Regular cardiac myocyte (primary cell): ENCODE results near the gene LIMD2. TPM values are rescaled to one million over a fixed set of nuclear protein-coding genes. Genes with fewer than 3 reads are reported as not detected.

ENCODE experiments used
- total RNA-seq: library from RNA; depleted of rRNA; stranded (reverse); fragments of >200 nt; gene quantifications from 2 replicates; pipeline ENCODE4 v1.2.3, GENCODE V29; 2014

Gene LIMD2
- total RNA-seq: 6.1 and 6.2 TPM in 2 replicates

GRCh38 chr17:63699638-63700527 lies at the start of gene LIMD2:
TSS of gene LIMD2 (minus strand) at chr17:63700125. CDS start at chr17:63699298, 827 bp downstream.

GRCh38 chr17:63741408-63742173 lies 41.7 kb upstream of the LIMD2 start, which contains the start of gene STRADA:
TSS of gene STRADA (minus strand) at chr17:63741799. CDS start at chr17:63728369, 13,430 bp downstream.

Other genes with a start within 250 kb of the LIMD2 start
- gene ACE, start 223.1 kb downstream of the LIMD2 start, total RNA-seq: 1.2 and 2.5 TPM in 2 replicates
- gene KCNH6, start 176.8 kb downstream of the LIMD2 start, total RNA-seq: not detected in 2 replicates
- gene DCAF7, start 149.6 kb downstream of the LIMD2 start, total RNA-seq: 10.7 and 16.3 TPM in 2 replicates
- gene TACO1, start 99.2 kb downstream of the LIMD2 start, total RNA-seq: 13.0 and 31.1 TPM in 2 replicates
- 23.4 and 33.7 TPM in 2 replicates for gene MAP3K3, start 77.7 kb downstream of the LIMD2 start, total RNA-seq
- gene STRADA, start 41.7 kb upstream of the LIMD2 start, total RNA-seq: 14.4 and 15.1 TPM in 2 replicates
- gene CCDC47, start 73.5 kb upstream of the LIMD2 start, total RNA-seq: 87.7 and 112 TPM in 2 replicates
- 56.9 and 70.9 TPM in 2 replicates for gene DDX42, start 74.0 kb upstream of the LIMD2 start, total RNA-seq
- 50.5 and 127 TPM in 2 replicates for gene PSMC5, start 127.3 kb upstream of the LIMD2 start, total RNA-seq
- 116 and 168 TPM in 2 replicates for gene FTSJ3, start 127.5 kb upstream of the LIMD2 start, total RNA-seq
- 58.3 and 83.8 TPM in 2 replicates for gene SMARCD2, start 142.6 kb upstream of the LIMD2 start, total RNA-seq
- gene CSH2, start 173.6 kb upstream of the LIMD2 start, total RNA-seq: not detected in 2 replicates
- gene GH2, start 181.8 kb upstream of the LIMD2 start, total RNA-seq: not detected in 2 replicates
- not detected in 2 replicates for gene CSH1, start 196.4 kb upstream of the LIMD2 start, total RNA-seq
- not detected in 2 replicates for gene CSHL1, start 211.1 kb upstream of the LIMD2 start, total RNA-seq
- not detected in 2 replicates for gene GH1, start 218.7 kb upstream of the LIMD2 start, total RNA-seq
- 1.1 and 5.4 TPM in 2 replicates for gene CD79B, start 232.2 kb upstream of the LIMD2 start, total RNA-seq